Camera-type eye (tissue), 1 donor: Measurements from ENCODE around the gene OR3A1. TPM values are rescaled to one million over a fixed set of nuclear protein-coding genes. Genes with fewer than 3 reads are reported as not detected.

ENCODE experiments used
- total RNA-seq: library from RNA; depleted of rRNA; stranded (reverse); fragments of >200 nt; gene quantifications from one replicate; pipeline ENCODE4 v1.2.3, GENCODE V29; 2014

OR3A1 gene, protein sequence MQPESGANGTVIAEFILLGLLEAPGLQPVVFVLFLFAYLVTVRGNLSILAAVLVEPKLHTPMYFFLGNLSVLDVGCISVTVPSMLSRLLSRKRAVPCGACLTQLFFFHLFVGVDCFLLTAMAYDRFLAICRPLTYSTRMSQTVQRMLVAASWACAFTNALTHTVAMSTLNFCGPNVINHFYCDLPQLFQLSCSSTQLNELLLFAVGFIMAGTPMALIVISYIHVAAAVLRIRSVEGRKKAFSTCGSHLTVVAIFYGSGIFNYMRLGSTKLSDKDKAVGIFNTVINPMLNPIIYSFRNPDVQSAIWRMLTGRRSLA
- not detected for total RNA-seq

DNA sequence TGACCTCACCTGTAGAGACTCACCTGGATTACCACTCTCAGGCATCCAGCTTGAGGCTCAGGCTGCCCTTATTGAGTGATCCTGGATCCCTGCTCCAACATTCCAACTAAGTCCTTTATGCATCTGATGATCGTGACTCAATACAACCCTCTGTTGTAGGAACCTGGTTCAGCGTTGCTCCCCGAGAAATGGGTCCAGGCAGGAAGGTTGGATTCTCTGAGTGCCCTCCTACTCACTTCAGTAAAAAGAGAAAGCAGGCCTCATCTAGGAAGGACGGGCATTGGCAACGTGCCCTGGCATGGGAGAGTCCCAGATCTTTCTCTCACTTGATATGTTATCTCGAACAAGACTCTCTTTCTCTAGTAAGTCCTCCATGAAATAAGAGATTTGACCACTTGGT, at the start of gene OR3A1:
Gene OR3A1, minus strand, starts transcription at position 101 of the 400 bp plus-strand sequence. CDS start 5,778 bp downstream, outside the sequence.

Other genes starting within 250 kb of the OR3A1 start
- gene OR1D5, start 234.8 kb downstream of the OR3A1 start, total RNA-seq = not detected
- gene OR1D2, start 193.9 kb downstream of the OR3A1 start, total RNA-seq = not detected
- gene OR1G1, start 170.8 kb downstream of the OR3A1 start, total RNA-seq = not detected
- gene OR1A2, start 100.8 kb downstream of the OR3A1 start, total RNA-seq = not detected
- not detected for gene OR1A1, start 90.7 kb downstream of the OR3A1 start, total RNA-seq
- gene OR3A2, start 87.9 kb upstream of the OR3A1 start, total RNA-seq = 0.38 TPM
- gene OR1E1, start 100.0 kb upstream of the OR3A1 start, total RNA-seq = not detected
- not detected for gene OR3A3, start 113.0 kb upstream of the OR3A1 start, total RNA-seq
- gene OR1E2, start 135.5 kb upstream of the OR3A1 start, total RNA-seq = not detected
- 1.8 TPM for gene SPATA22, start 173.5 kb upstream of the OR3A1 start, total RNA-seq
- gene ASPA, start 177.6 kb upstream of the OR3A1 start, total RNA-seq = 5.4 TPM